ENCODE measurements around the gene TCFL5.

Gene TCFL5

GRCh38 chr20:62825986-62826645, 35.5 kb downstream of the TCFL5 start:
- FAIRE-seq, result no peak
- no peak for DNase-seq (ENCODE audit: extremely low spot score, insufficient read length, low read depth)

GRCh38 chr20:62825333-62825985, 36.2 kb downstream of the TCFL5 start:
- DNase-seq (ENCODE audit: extremely low spot score, insufficient read length, low read depth), result no peak
- no peak for FAIRE-seq

- DNase-seq (ENCODE audit: extremely low spot score, insufficient read length, low read depth), result no peak
Measured at GRCh38 chr20:62824476-62825332, 36.9 kb downstream of the TCFL5 start.

GRCh38 chr20:62823688-62824475, 37.7 kb downstream of the TCFL5 start:
- no peak for DNase-seq (ENCODE audit: extremely low spot score, insufficient read length, low read depth)

More at GRCh38 chr20:62824476-62825332, 36.9 kb downstream of the TCFL5 start:
- FAIRE-seq, result no peak

GRCh38 chr20:62822788-62823651, 38.6 kb downstream of the TCFL5 start:
- peak; percentile 64 for DNase-seq (ENCODE audit: extremely low spot score, insufficient read length, low read depth)

More at GRCh38 chr20:62823688-62824475, 37.7 kb downstream of the TCFL5 start:
- no peak for FAIRE-seq

GRCh38 chr20:62822239-62822787, 39.3 kb downstream of the TCFL5 start:
- no peak for DNase-seq (ENCODE audit: extremely low spot score, insufficient read length, low read depth)
- no peak for FAIRE-seq

More at GRCh38 chr20:62822788-62823651, 38.6 kb downstream of the TCFL5 start:
- peak; percentile 79 for FAIRE-seq

- no peak for DNase-seq (ENCODE audit: extremely low spot score, insufficient read length, low read depth)
- no peak for FAIRE-seq
Measured at GRCh38 chr20:62821726-62822210, 39.9 kb downstream of the TCFL5 start.

- DNase-seq (ENCODE audit: extremely low spot score, insufficient read length, low read depth) (no peak), FAIRE-seq (no peak)
Measured at GRCh38 chr20:62820962-62821725, 40.5 kb downstream of the TCFL5 start.

GRCh38 chr20:62820208-62820961, 41.2 kb downstream of the TCFL5 start:
- DNase-seq (ENCODE audit: extremely low spot score, insufficient read length, low read depth) (no peak), FAIRE-seq (no peak)

- no peak for DNase-seq (ENCODE audit: extremely low spot score, insufficient read length, low read depth)
- FAIRE-seq, result no peak
Measured at GRCh38 chr20:62819494-62820174, 42.0 kb downstream of the TCFL5 start.

GRCh38 chr20:62818592-62819493, 42.8 kb downstream of the TCFL5 start:
- no peak for FAIRE-seq
- DNase-seq (ENCODE audit: extremely low spot score, insufficient read length, low read depth), result no peak

- FAIRE-seq (no peak), DNase-seq (ENCODE audit: extremely low spot score, insufficient read length, low read depth) (no peak)
Measured at GRCh38 chr20:62817975-62818591, 43.5 kb downstream of the TCFL5 start.

GRCh38 chr20:62816884-62817873, 44.4 kb downstream of the TCFL5 start, which contains the start of gene COL9A3:
Gene COL9A3 (plus strand): TSS chr20:62817050. CDS start chr20:62817065, 15 bp downstream.
- no peak for FAIRE-seq
- DNase-seq (ENCODE audit: extremely low spot score, insufficient read length, low read depth), result no peak
